GM12878 (cell line): ENCODE measurements around the gene SYCE3.

Experiments
- BCL3 ChIP-seq: IDR thresholded peaks from 2 replicates; pipeline ENCODE4 v1.6.1; 2011; ENCODE audit warnings: borderline replicate concordance, low read depth, mild to moderate bottlenecking, moderate library complexity, low read length; ENCODE audit not compliant: insufficient read depth, poor library complexity, severe bottlenecking
- CEBPB ChIP-seq, 2 experiments: fragments of 150-350 bp in 1 of 2; IDR thresholded peaks; 2 replicates each; pipeline ENCODE4 v1.6.1; 2012 to 2014; ENCODE audit warnings: low read depth in 2 of 2, low read length in 2 of 2, borderline replicate concordance in 1 of 2, inconsistent platforms in 1 of 2
- CHD4 ChIP-seq: fragments of 200-600 bp; sonication (generic); IDR thresholded peaks from 2 replicates; pipeline ENCODE4 v1.6.1; 2016; ENCODE audit warnings: mild to moderate bottlenecking
- CTCF ChIP-seq, 3 experiments: IDR thresholded peaks in 2 of 3; conservative IDR thresholded peaks in 1 of 3; 2 replicates each; pipeline ENCODE4 v1.5.1; 2011; ENCODE audit warnings: low read depth in 3 of 3, low read length in 3 of 3, mild to moderate bottlenecking in 3 of 3, control low read depth in 2 of 3, moderate library complexity in 2 of 3, inconsistent platforms in 1 of 3, mixed read lengths in 1 of 3; ENCODE audit not compliant: control insufficient read depth in 2 of 3, insufficient read depth in 1 of 3; ENCODE audit errors: extremely low read depth in 1 of 3
- EP300 ChIP-seq, 2 experiments: fragments of 150-350 bp in 1 of 2; IDR thresholded peaks; 2 replicates each; pipeline ENCODE4 v1.6.1; 2011 to 2012; ENCODE audit warnings: low read depth in 2 of 2, low read length in 2 of 2, borderline replicate concordance in 1 of 2, improper control_type of control experiment in 1 of 2, inconsistent platforms in 1 of 2; ENCODE audit not compliant: control insufficient read depth in 1 of 2

- TF ChIP-seq CHD4, result no peak
- TF ChIP-seq CTCF (IDR thresholded peaks at IDR 0.05 in 2 of 3, conservative IDR thresholded peaks at IDR 0.05 in 1 of 3; ENCODE audit: control insufficient read depth in 2 of 3, extremely low read depth in 1 of 3, insufficient read depth in 1 of 3, low read depth in 3 of 3, low read length in 3 of 3), result no peak
- TF ChIP-seq EP300 (IDR thresholded peaks at IDR 0.05; ENCODE audit: borderline replicate concordance in 1 of 2, control insufficient read depth in 1 of 2, low read depth in 2 of 2, low read length in 2 of 2), result no peak
- no peak for TF ChIP-seq CEBPB (IDR thresholded peaks at IDR 0.05; ENCODE audit: borderline replicate concordance in 1 of 2, low read depth in 2 of 2, low read length in 2 of 2)
- TF ChIP-seq BCL3, result no peak
Measured at GRCh38 chr22:50556703-50557102, 6.0 kb downstream of the SYCE3 start.
